GM12878 (cell line): Measurements from ENCODE around the gene ABCF3. TPM values are rescaled to one million over a fixed set of nuclear protein-coding genes. Genes with fewer than 3 reads are reported as not detected.

Experiments used
- CUX1 ChIP-seq: IDR thresholded peaks from 2 replicates; pipeline ENCODE4 v1.6.1; 2012; ENCODE audit warnings: improper control_type of control experiment, low read depth, low read length; ENCODE audit not compliant: insufficient replicate concordance
- NFXL1 ChIP-seq: fragments of 450-650 bp; IDR thresholded peaks from 2 replicates; pipeline ENCODE4 v1.6.1; 2017; ENCODE audit warnings: antibody characterized with exemption, mild to moderate bottlenecking, borderline replicate concordance
- SPI1 ChIP-seq: IDR thresholded peaks from 2 replicates; pipeline ENCODE4 v1.6.1; 2011; ENCODE audit warnings: low read depth, mild to moderate bottlenecking, low read length, moderate library complexity, borderline replicate concordance; ENCODE audit not compliant: insufficient read depth
- ZNF687 ChIP-seq: fragments of 450-650 bp; IDR thresholded peaks from 2 replicates; pipeline ENCODE4 v1.6.1; 2017; ENCODE audit warnings: mild to moderate bottlenecking, moderate library complexity
- polyA plus RNA-seq, 11 experiments: library from polyadenylated mRNA; depleted of rRNA in 4 of 11; unstranded in 6 of 11; stranded (reverse) in 5 of 11; fragments of >200 nt; fragmentation: Nextera tagmentation in 4 of 11; fragmentation: Illumina TruSeq in 1 of 11; extraction: Ambion mirVana in 4 of 11; extraction: Trizol in 1 of 11; gene quantifications; 1 replicate in 1 of 11; 2 replicates in 10 of 11; pipeline versions ENCODE4 v1.2.1 to v1.2.3, GENCODE V29; 2011 to 2016; ENCODE audit warnings: inconsistent platforms in 2 of 11, missing spikeins in 2 of 11, low read depth in 1 of 11
- total RNA-seq, 4 experiments: library from RNA; depleted of rRNA in 3 of 4; stranded (reverse); fragments of >200 nt in 3 of 4; fragmentation: Illumina TruSeq in 1 of 4; extraction: Trizol in 1 of 4; gene quantifications; 2 replicates each; pipeline versions ENCODE4 v1.2.1 to v1.2.3, GENCODE V29; 2013 to 2021

ABCF3 gene
- total and polyA plus RNA-seq, 10 of the 15 experiments (the other 5 are each of a cell fraction or from before 2014, with no cell fraction given), result 6.1 to 71.3 (median 46.9) TPM

GRCh38 chr3:184237211-184237610 is 51.2 kb downstream of the ABCF3 start (continued):
- TF ChIP-seq ZNF687 (no peak), SPI1 (no peak), NFXL1 (no peak), CUX1 (no peak)
- TF ChIP-seq, all 136 proteins: peak for 0
